HG03060 (cell line): Measurements from ENCODE around the gene TRPT1.

Experiments used
- ATAC-seq: cut with Tn5 transposase; IDR thresholded peaks from one replicate; pipeline ENCODE4 v1.9.1; 2021; ENCODE audit warnings: low read depth, moderate number of reproducible peaks; ENCODE audit not compliant: unreplicated experiment

Gene TRPT1

GRCh38 chr11:64210301-64211020 lies 15.5 kb downstream of the TRPT1 start:
- no peak for ATAC-seq

GRCh38 chr11:64209563-64209843 lies 16.5 kb downstream of the TRPT1 start:
- ATAC-seq = no peak

GRCh38 chr11:64208796-64209562 lies 17.0 kb downstream of the TRPT1 start:
- ATAC-seq = no peak

- ATAC-seq = no peak
Measured at GRCh38 chr11:64208086-64208795, 17.7 kb downstream of the TRPT1 start.

- ATAC-seq = no peak
Measured at GRCh38 chr11:64207256-64208085, 18.5 kb downstream of the TRPT1 start.

- no peak for ATAC-seq
Measured at GRCh38 chr11:64206457-64207255, 19.3 kb downstream of the TRPT1 start, which contains the start of gene FERMT3. TSS of gene FERMT3 (plus strand) at chr11:64206721. CDS start at chr11:64207365, 644 bp downstream.

- ATAC-seq = no peak
Measured at GRCh38 chr11:64204464-64204989, 21.5 kb downstream of the TRPT1 start.

GRCh38 chr11:64204080-64204440 lies 21.9 kb downstream of the TRPT1 start:
- ATAC-seq = no peak

GRCh38 chr11:64203421-64204079 lies 22.4 kb downstream of the TRPT1 start:
- ATAC-seq = no peak

GRCh38 chr11:64202992-64203391 lies 23.0 kb downstream of the TRPT1 start:
- ATAC-seq = no peak

- no peak for ATAC-seq
Measured at GRCh38 chr11:64201543-64201942, 24.4 kb downstream of the TRPT1 start.

GRCh38 chr11:64198511-64198910 lies 27.5 kb downstream of the TRPT1 start:
- no peak for ATAC-seq

GRCh38 chr11:64196626-64197025 lies 29.4 kb downstream of the TRPT1 start:
- ATAC-seq = no peak

- ATAC-seq = no peak
Measured at GRCh38 chr11:64192434-64192833, 33.6 kb downstream of the TRPT1 start.

GRCh38 chr11:64186492-64187165 lies 39.4 kb downstream of the TRPT1 start:
- ATAC-seq = no peak

GRCh38 chr11:64185693-64186491 lies 40.1 kb downstream of the TRPT1 start, which contains the start of gene STIP1:
TSS of gene STIP1 (plus strand) at chr11:64186171. CDS start at chr11:64186262, 91 bp downstream.
- ATAC-seq = peak; percentile 79

- ATAC-seq = peak; percentile 9
Measured at GRCh38 chr11:64185175-64185692, 40.8 kb downstream of the TRPT1 start.
